BJ (cell line): Measurements from ENCODE around the gene PTPRG. TPM values are rescaled to one million over a fixed set of nuclear protein-coding genes. Genes with fewer than 3 reads are reported as not detected.

Experiments used
- CTCF ChIA-PET: fragments of 350-600 bp; formaldehyde crosslinking; extraction: SDS; loops from one replicate; lab custom pipeline; 2021; ENCODE audit warnings: antibody characterized with exemption, inconsistent platforms; lab: Yijun Ruan, JAX
- POLR2A ChIA-PET: fragments of 300-600 bp; sonication (Branson Sonifier 250); formaldehyde crosslinking; extraction: SDS; loops from one replicate; lab custom pipeline; 2021; ENCODE audit warnings: antibody characterized with exemption; lab: Charles Lee
- DNase-seq: peaks from one replicate; pipeline ENCODE4 v3.0.0-alpha.2; 2011; ENCODE audit warnings: low read depth
- H3K27me3 ChIP-seq: 2 replicates; pipeline ENCODE4 v1.6.0; 2011; ENCODE audit warnings: low read length; ENCODE audit not compliant: control insufficient read depth, insufficient read depth
- H3K36me3 ChIP-seq: 2 replicates; pipeline ENCODE4 v1.5.1; 2011; ENCODE audit warnings: low read length; ENCODE audit not compliant: control insufficient read depth, insufficient read depth
- H3K4me3 ChIP-seq: 2 replicates; pipeline ENCODE4 v1.5.1; 2011; ENCODE audit warnings: low read depth, mild to moderate bottlenecking, control low read depth, low read length
- CTCF ChIP-seq: IDR thresholded peaks from 2 replicates; pipeline ENCODE4 v1.5.1; 2011; ENCODE audit warnings: low read depth, mild to moderate bottlenecking, control low read depth, inconsistent platforms, low read length, moderate library complexity; ENCODE audit not compliant: insufficient read depth
- polyA plus RNA-seq: library from polyadenylated mRNA; depleted of rRNA; stranded (reverse); fragments of >200 nt; gene quantifications from 2 replicates; pipeline ENCODE4 v1.2.3, GENCODE V29; 2011

Gene PTPRG
- polyA plus RNA-seq, 1 experiment: 20.8 TPM

- H3K4me3 ChIP-seq: no peak overlapping the region
- no peak for TF ChIP-seq CTCF
- H3K36me3 ChIP-seq: no peaks in the 10 kb centered on the region
- POLR2A ChIA-PET: interaction anchor here (0.7 kb wide), 1 partner anchor 17 kb away, joined by 3 read pairs; no protein-coding TSS in a partner anchor
- H3K27me3 ChIP-seq: no peaks in the 10 kb centered on the region
- CTCF ChIA-PET: no interaction called here
- DNase-seq: no peak
Measured at GRCh38 chr3:62019906-62020305, 458.5 kb downstream of the PTPRG start.

GRCh38 chr3:62020706-62021105 is 459.3 kb downstream of the PTPRG start:
- Histone ChIP-seq H3K27me3 (no peaks in the 10 kb centered on the region), H3K36me3 (no peaks in the 10 kb centered on the region), H3K4me3 (no peak overlapping the region)
- TF ChIP-seq CTCF: no peak
- DNase-seq: no peak
- POLR2A ChIA-PET: interaction anchor here (0.7 kb wide), 1 partner anchor 16 kb away, joined by 3 read pairs; no protein-coding TSS in a partner anchor
- CTCF ChIA-PET: interaction anchor here (0.6 kb wide), 1 partner anchor 267 kb away, joined by 3 read pairs; no protein-coding TSS in a partner anchor

DNA sequence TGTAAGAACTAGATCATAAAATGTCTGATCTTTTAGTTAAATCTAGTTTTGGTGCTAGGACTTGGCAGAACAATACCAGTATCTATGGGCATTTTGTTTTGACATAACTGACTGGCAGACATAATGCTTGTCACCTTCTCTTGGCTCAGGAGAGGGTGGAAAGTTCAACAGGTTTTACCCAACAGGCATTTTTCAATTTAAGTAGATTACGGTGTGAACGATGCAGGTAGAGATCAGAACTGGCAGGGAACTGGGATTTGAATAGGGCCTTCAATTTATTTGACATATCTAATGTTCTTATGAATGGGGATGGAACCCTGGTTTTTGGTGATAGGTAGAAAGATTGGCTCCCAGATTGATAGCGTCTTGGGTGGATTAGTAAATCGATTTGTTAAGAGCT is 460.9 kb downstream of the PTPRG start:
- DNase-seq: no peak
- CTCF ChIA-PET: interaction anchor here (1.9 kb wide), 1 partner anchor 14 kb away, joined by 4 read pairs; no protein-coding TSS in a partner anchor
- no peaks in the 10 kb centered on the region for H3K27me3 ChIP-seq
- no peak for TF ChIP-seq CTCF
- no peak overlapping the region for H3K4me3 ChIP-seq
- H3K36me3 ChIP-seq: no peaks in the 10 kb centered on the region
- POLR2A ChIA-PET: no interaction called here

DNA sequence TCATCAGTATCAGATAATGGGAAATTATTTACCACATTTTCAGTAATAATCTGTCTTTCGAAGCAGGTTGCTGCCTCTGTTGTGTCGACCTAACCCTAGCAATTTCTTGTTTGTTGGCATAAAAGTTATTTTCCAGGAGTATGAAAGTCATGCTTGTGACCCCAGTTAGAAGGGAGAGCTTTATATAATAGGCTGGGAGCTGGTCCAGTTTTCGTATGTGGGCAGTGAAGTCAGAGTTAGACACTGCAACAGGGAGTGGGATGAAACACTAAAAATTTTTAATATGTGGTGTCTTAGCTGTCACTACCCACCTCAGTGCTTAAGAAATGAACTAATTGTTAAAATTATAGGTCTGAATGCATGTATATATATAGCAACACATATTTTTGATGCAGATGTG is 463.5 kb downstream of the PTPRG start:
- Histone ChIP-seq H3K4me3 (no peak overlapping the region), H3K36me3 (no peaks in the 10 kb centered on the region), H3K27me3 (no peaks in the 10 kb centered on the region)
- no peak for DNase-seq
- ChIA-PET POLR2A (no interaction called here), CTCF (interaction anchor here (1.6 kb wide), 1 partner anchor 15 kb away, joined by 3 read pairs; no protein-coding TSS in a partner anchor)
- no peak for TF ChIP-seq CTCF

DNA sequence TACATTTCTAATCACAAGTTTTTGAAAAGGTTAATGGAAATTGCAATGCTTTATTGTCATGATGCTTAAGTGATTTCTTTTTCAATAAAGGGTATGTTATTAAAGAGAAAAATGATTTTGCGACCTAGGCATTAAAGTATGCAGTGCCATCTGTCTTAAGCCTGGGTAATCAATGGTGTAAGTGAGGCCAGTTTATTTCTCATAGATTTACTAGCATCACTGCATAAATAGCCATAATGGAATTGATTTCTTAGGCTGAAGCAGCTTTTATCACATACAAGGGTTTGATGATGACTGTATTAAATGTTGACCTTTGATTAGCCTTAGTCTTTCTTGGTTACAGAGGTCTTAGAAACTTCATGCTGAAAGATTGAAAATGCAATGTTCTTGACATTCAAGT is 464.5 kb downstream of the PTPRG start:
- ChIA-PET CTCF (interaction anchor here (1.6 kb wide), 1 partner anchor 14 kb away, joined by 3 read pairs; no protein-coding TSS in a partner anchor), POLR2A (no interaction called here)
- no peak for DNase-seq
- no peak overlapping the region for H3K4me3 ChIP-seq
- H3K36me3 ChIP-seq: no peaks in the 10 kb centered on the region
- TF ChIP-seq CTCF: no peak
- no peaks in the 10 kb centered on the region for H3K27me3 ChIP-seq
